PC-3 (cell line): Measurements from ENCODE around the gene KEAP1.

Source experiments
- CTCF ChIP-seq: fragments of 300-600 bp; sonication (generic); conservative IDR thresholded peaks from 2 replicates; pipeline ENCODE4 v1.5.1; 2017; ENCODE audit warnings: antibody characterized with exemption, low read depth, mild to moderate bottlenecking, low read length
- EZH2 ChIP-seq: fragments of 300-600 bp; sonication (generic); IDR thresholded peaks from one replicate; pipeline ENCODE4 v1.6.1; 2017; ENCODE audit warnings: antibody characterized with exemption, mild to moderate bottlenecking, low read length; ENCODE audit not compliant: unreplicated experiment

GRCh38 chr19:10544753-10545251, 41.6 kb upstream of the KEAP1 start:
- TF ChIP-seq CTCF = no peak
- TF ChIP-seq EZH2 = no peak
